Hepatocyte (in vitro differentiated cells): ENCODE measurements around the gene GAGE12H.
"Not testable (repeated sequence)": the region's sequence is repeated elsewhere in the genome, so short reads cannot be mapped to it uniquely, and the experiment has no call there.

Source experiments
- EZH2 ChIP-seq: fragments of 200-600 bp; sonication (generic); IDR thresholded peaks from 2 replicates; pipeline ENCODE4 v1.6.1; 2016; ENCODE audit warnings: antibody characterized with exemption, mild to moderate bottlenecking, borderline replicate concordance
- EZH2phosphoT487 ChIP-seq: fragments of 200-600 bp; sonication (generic); IDR thresholded peaks from one replicate; pipeline ENCODE4 v1.6.1; 2018; ENCODE audit warnings: antibody characterized with exemption, mild to moderate bottlenecking, low read depth, moderate library complexity; ENCODE audit not compliant: unreplicated experiment, severe bottlenecking
- TF ChIP-seq, protein P1 (sequence below): fragments of 200-600 bp; sonication (generic); IDR thresholded peaks from 2 replicates; pipeline ENCODE4 v1.5.1; 2016; ENCODE audit warnings: antibody characterized with exemption, mild to moderate bottlenecking; ENCODE audit not compliant: poor library complexity

DNA sequence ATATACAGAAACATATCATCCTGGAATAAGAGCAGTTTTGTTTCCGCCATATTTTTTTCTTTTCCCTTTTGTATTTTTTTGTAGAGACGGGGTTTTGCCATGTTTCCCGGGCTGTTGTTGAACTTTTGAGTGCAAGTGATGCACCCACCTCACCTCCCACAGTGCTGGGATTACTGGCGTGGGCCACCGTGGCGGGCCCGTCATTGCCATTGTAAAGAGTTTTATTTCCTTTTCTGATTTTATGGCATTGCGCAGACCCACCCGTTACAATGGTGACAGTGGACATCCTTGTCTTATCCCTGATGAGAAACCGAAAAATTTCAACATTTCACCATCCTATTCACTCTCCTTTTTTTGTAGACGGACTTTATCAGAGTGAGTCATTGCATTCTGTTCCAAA is 11.0 kb upstream of the GAGE12H start:
- TF ChIP-seq, protein P1, sequence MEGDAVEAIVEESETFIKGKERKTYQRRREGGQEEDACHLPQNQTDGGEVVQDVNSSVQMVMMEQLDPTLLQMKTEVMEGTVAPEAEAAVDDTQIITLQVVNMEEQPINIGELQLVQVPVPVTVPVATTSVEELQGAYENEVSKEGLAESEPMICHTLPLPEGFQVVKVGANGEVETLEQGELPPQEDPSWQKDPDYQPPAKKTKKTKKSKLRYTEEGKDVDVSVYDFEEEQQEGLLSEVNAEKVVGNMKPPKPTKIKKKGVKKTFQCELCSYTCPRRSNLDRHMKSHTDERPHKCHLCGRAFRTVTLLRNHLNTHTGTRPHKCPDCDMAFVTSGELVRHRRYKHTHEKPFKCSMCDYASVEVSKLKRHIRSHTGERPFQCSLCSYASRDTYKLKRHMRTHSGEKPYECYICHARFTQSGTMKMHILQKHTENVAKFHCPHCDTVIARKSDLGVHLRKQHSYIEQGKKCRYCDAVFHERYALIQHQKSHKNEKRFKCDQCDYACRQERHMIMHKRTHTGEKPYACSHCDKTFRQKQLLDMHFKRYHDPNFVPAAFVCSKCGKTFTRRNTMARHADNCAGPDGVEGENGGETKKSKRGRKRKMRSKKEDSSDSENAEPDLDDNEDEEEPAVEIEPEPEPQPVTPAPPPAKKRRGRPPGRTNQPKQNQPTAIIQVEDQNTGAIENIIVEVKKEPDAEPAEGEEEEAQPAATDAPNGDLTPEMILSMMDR = not testable (repeated sequence)
- TF ChIP-seq EZH2phosphoT487, EZH2: not testable (repeated sequence)
